Gastrocnemius medialis (tissue), 4 donors: ENCODE results near the gene EMCN.

Experiments
- POLR2A ChIP-seq, 2 donors: fragments of 450-650 bp; IDR thresholded peaks; one replicate each; pipeline ENCODE4 v1.6.1; 2017; ENCODE audit warnings: antibody characterized with exemption in 2 of 2, mild to moderate bottlenecking in 2 of 2, moderate library complexity in 2 of 2
- TF ChIP-seq, protein P1 (sequence below), 5 experiments: fragments of 450-650 bp in 3 of 5; fragments of 200-600 bp in 2 of 5; sonication (generic) in 2 of 5; IDR thresholded peaks in 4 of 5; conservative IDR thresholded peaks in 1 of 5; 1 replicate in 4 of 5; 2 replicates in 1 of 5; pipeline ENCODE4 v1.5.1; 2016 to 2019; ENCODE audit warnings: antibody characterized with exemption in 5 of 5, mild to moderate bottlenecking in 3 of 5, moderate library complexity in 3 of 5

DNA sequence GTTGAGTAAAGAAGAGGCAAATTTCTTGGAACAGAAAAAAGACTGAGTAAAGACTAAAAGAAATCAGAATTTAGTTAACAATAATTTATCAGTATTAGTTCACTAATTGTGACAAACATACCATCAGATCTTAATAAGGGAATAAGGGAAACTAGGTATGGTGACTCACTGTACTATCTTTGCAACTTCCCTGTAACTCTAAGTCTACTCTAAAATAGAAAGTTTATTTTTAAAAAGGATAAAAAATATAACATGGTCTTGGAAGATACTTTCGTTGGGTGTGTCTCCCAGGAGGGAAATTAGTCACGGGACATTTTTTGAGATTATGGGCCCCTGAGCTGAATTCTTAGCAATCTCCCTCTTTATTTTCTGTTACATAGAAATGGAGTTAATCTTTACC, 97.3 kb downstream of the EMCN start:
- TF ChIP-seq, protein P1, sequence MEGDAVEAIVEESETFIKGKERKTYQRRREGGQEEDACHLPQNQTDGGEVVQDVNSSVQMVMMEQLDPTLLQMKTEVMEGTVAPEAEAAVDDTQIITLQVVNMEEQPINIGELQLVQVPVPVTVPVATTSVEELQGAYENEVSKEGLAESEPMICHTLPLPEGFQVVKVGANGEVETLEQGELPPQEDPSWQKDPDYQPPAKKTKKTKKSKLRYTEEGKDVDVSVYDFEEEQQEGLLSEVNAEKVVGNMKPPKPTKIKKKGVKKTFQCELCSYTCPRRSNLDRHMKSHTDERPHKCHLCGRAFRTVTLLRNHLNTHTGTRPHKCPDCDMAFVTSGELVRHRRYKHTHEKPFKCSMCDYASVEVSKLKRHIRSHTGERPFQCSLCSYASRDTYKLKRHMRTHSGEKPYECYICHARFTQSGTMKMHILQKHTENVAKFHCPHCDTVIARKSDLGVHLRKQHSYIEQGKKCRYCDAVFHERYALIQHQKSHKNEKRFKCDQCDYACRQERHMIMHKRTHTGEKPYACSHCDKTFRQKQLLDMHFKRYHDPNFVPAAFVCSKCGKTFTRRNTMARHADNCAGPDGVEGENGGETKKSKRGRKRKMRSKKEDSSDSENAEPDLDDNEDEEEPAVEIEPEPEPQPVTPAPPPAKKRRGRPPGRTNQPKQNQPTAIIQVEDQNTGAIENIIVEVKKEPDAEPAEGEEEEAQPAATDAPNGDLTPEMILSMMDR (IDR thresholded peaks at IDR 0.05 in 4 of 5, conservative IDR thresholded peaks at IDR 0.05 in 1 of 5): no peak
- TF ChIP-seq POLR2A (IDR thresholded peaks at IDR 0.05): no peak
